ENCODE data around the gene GALNT14. TPM values are rescaled to one million over a fixed set of nuclear protein-coding genes. Genes with fewer than 3 reads are reported as not detected.

The GALNT14 gene
- total RNA-seq, 1 experiment from 2014 or later, result 2.7 TPM

GRCh38 chr2:30987566-30987965 lies 150.7 kb downstream of the GALNT14 start:
- Histone ChIP-seq H3K23ac (ENCODE audit: insufficient read length, low read depth, low read length) (no peak overlapping the region), H2BK20ac (ENCODE audit: low read depth, low read length, poor library complexity, severe bottlenecking) (no peak overlapping the region), H3K27me3 (ENCODE audit: insufficient read depth, low read length) (no peaks in the 10 kb centered on the region), H2AFZ (ENCODE audit: low read length) (no peak overlapping the region), H4K5ac (ENCODE audit: insufficient read length, low read depth, low read length) (no peak overlapping the region), H4K8ac (replicated peaks; ENCODE audit: insufficient read length, low read depth, low read length) (no peak overlapping the region), H4K91ac (ENCODE audit: insufficient read length, low read depth, low read length) (no peak overlapping the region), H3K14ac (ENCODE audit: insufficient read depth, low read length) (no peak overlapping the region), H3K27ac (ENCODE audit: insufficient read length, low read depth, low read length) (no peak overlapping the region), H3K9me3 (ENCODE audit: control insufficient read depth, low read depth, low read length) (no peaks in the 10 kb centered on the region), H3K4me2 (ENCODE audit: insufficient read depth, insufficient read length, low read length) (no peak overlapping the region), H2BK12ac (ENCODE audit: insufficient read length, low read depth, low read length) (no peak overlapping the region), H3K4ac (ENCODE audit: low read depth, low read length) (no peak overlapping the region), H4K20me1 (ENCODE audit: control insufficient read depth, insufficient read depth, insufficient read length) (no peaks in the 10 kb centered on the region), H2BK15ac (ENCODE audit: low read depth, low read length) (no peak overlapping the region), H3K79me2 (ENCODE audit: insufficient read depth, low read length) (no peaks in the 10 kb centered on the region), H3K23me2 (ENCODE audit: insufficient read length, low read depth, low read length, poor library complexity, severe bottlenecking) (no peaks in the 10 kb centered on the region), H3K4me1 (ENCODE audit: insufficient read depth, low read length) (no peaks in the 10 kb centered on the region; the same call in 1 of the 2 replicates), H3T11ph (ENCODE audit: low read length) (no peak overlapping the region), H3K9ac (ENCODE audit: extremely low read depth, insufficient read length, low read length) (no peak overlapping the region), H3K18ac (ENCODE audit: insufficient read length, low read depth, low read length) (no peak overlapping the region), H2BK120ac (ENCODE audit: low read depth, low read length, poor library complexity, severe bottlenecking) (no peak overlapping the region), H3K56ac (ENCODE audit: insufficient read length, low read depth, low read length) (no peak overlapping the region), H3K79me1 (ENCODE audit: insufficient read depth, low read depth, low read length, poor library complexity, severe bottlenecking) (no peaks in the 10 kb centered on the region), H2BK5ac (ENCODE audit: insufficient read length, low read length) (no peak overlapping the region), H2AK5ac (ENCODE audit: insufficient read length, low read length) (no peak overlapping the region)
- Mint-ChIP-seq H3K4me3 (no peak overlapping the region), H3K27ac (no peak overlapping the region; a peak in 1 of 7 replicates), H3K36me3 (ENCODE audit: insufficient read depth in 1 of 3, low read depth in 3 of 3) (no peaks in the 10 kb centered on the region; a peak in 1 of 7 replicates), H3K4me1 (peaks cover 25 to 30% of the 10 kb centered on the region in 2 experiments), H3K27me3 (ENCODE audit: low read depth) (peaks cover 3% of the 10 kb centered on the region), H3K9me3 (no peaks in the 10 kb centered on the region)
- WGBS (ENCODE audit: extremely low coverage, insufficient read length, low lambda C conversion rate), result no CpG with 5 or more reads among the region's 6 CpGs
- TF ChIP-seq, protein P1, sequence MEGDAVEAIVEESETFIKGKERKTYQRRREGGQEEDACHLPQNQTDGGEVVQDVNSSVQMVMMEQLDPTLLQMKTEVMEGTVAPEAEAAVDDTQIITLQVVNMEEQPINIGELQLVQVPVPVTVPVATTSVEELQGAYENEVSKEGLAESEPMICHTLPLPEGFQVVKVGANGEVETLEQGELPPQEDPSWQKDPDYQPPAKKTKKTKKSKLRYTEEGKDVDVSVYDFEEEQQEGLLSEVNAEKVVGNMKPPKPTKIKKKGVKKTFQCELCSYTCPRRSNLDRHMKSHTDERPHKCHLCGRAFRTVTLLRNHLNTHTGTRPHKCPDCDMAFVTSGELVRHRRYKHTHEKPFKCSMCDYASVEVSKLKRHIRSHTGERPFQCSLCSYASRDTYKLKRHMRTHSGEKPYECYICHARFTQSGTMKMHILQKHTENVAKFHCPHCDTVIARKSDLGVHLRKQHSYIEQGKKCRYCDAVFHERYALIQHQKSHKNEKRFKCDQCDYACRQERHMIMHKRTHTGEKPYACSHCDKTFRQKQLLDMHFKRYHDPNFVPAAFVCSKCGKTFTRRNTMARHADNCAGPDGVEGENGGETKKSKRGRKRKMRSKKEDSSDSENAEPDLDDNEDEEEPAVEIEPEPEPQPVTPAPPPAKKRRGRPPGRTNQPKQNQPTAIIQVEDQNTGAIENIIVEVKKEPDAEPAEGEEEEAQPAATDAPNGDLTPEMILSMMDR (conservative IDR thresholded peaks at IDR 0.05), result no peak
- no peak for DNase-seq

Measured in H9 (cell line).